ENCODE measurements around the gene CASR. TPM values are rescaled to one million over a fixed set of nuclear protein-coding genes. Genes with fewer than 3 reads are reported as not detected.
A peak's percentile ranks its signal among the peaks of the same experiment; 100 is the strongest.

Gene CASR
- total and polyA plus RNA-seq, 8 donors, result 6.9 to 24.6 (median 10.5) TPM

- ATAC-seq (peak in 2 of 4 donors; percentile 38 to 56), FAIRE-seq (no peak), DNase-seq (no peak)
- no peaks in the 10 kb centered on the region for H3K4me1 ChIP-seq
- TF ChIP-seq CTCF (IDR thresholded peaks at IDR 0.05), result peak in 1 of 4 donors; percentile 16
- intact Hi-C loops (cut with DNase I), result no loop called here
- no peak overlapping the region for H3K4me3 ChIP-seq
- H3K27me3 ChIP-seq, result no peaks in the 10 kb centered on the region
- 26 to 35% methylated on average over 7 of the region's 7 CpGs for WGBS, 2 donors
- H3K9me3 ChIP-seq, result no peaks in the 10 kb centered on the region
- H3K36me3 ChIP-seq, result no peaks in the 10 kb centered on the region
- peak overlapping the region in 2 of 4 donors; percentile 9 to 20 for H3K27ac ChIP-seq
These were observed 62.2 kb downstream of the CASR start for GRCh38 chr3:122245513-122246174.

GRCh38 chr3:122246199-122246598, 62.7 kb downstream of the CASR start:
- WGBS, 2 donors, result 47 to 55% methylated on average over 4 of the region's 4 CpGs
- ATAC-seq (peak in 1 of 4 donors; percentile 71), DNase-seq (no peak), FAIRE-seq (no peak)
- Histone ChIP-seq H3K4me1 (no peaks in the 10 kb centered on the region), H3K36me3 (no peaks in the 10 kb centered on the region), H3K27ac (peak overlapping the region in 2 of 4 donors; percentile 9 to 20), H3K27me3 (no peaks in the 10 kb centered on the region), H3K9me3 (no peaks in the 10 kb centered on the region), H3K4me3 (no peak overlapping the region)
- TF ChIP-seq CTCF (IDR thresholded peaks at IDR 0.05), result no peak
- intact Hi-C loops (cut with DNase I), result no loop called here

GRCh38 chr3:122247087-122247824, 63.8 kb downstream of the CASR start:
- WGBS, 2 donors, result 65 to 81% methylated on average over 8 of the region's 8 CpGs

GRCh38 chr3:122247825-122248185, 64.3 kb downstream of the CASR start:
- Histone ChIP-seq H3K27me3 (no peaks in the 10 kb centered on the region), H3K27ac (peak overlapping the region in 2 of 4 donors; percentile 9 to 14), H3K4me1 (no peaks in the 10 kb centered on the region), H3K4me3 (no peak overlapping the region), H3K9me3 (no peaks in the 10 kb centered on the region), H3K36me3 (no peaks in the 10 kb centered on the region)
- FAIRE-seq (no peak), DNase-seq (no peak), ATAC-seq (peak in 2 of 4 donors; percentile 67 to 71)
- WGBS, 2 donors, result 75 to 87% methylated on average over 5 of the region's 5 CpGs
- intact Hi-C loops (cut with DNase I), result no loop called here
- no peak for TF ChIP-seq CTCF (IDR thresholded peaks at IDR 0.05)

More at GRCh38 chr3:122247087-122247824, 63.8 kb downstream of the CASR start:
- no peaks in the 10 kb centered on the region for H3K9me3 ChIP-seq
- H3K27me3 ChIP-seq, result no peaks in the 10 kb centered on the region
- FAIRE-seq (no peak), ATAC-seq (peak in 3 of 4 donors; percentile 36 to 56 (median 44)), DNase-seq (no peak)
- TF ChIP-seq CTCF (IDR thresholded peaks at IDR 0.05), result no peak
- no peak overlapping the region for H3K4me3 ChIP-seq
- no peaks in the 10 kb centered on the region for H3K36me3 ChIP-seq
- intact Hi-C loops (cut with DNase I), result no loop called here
- H3K4me1 ChIP-seq, result no peaks in the 10 kb centered on the region
- peak overlapping the region in 2 of 4 donors; percentile 9 to 20 for H3K27ac ChIP-seq

- 43 to 60% methylated on average over 3 of the region's 3 CpGs for WGBS, 2 donors
- ATAC-seq (no peak), FAIRE-seq (no peak), DNase-seq (no peak)
- Histone ChIP-seq H3K27ac (no peak overlapping the region), H3K9me3 (no peaks in the 10 kb centered on the region), H3K36me3 (no peaks in the 10 kb centered on the region), H3K4me3 (no peak overlapping the region), H3K4me1 (peaks cover 0 to 4% (median 3%) of the 10 kb centered on the region in 3 donors), H3K27me3 (no peaks in the 10 kb centered on the region)
- intact Hi-C loops (cut with DNase I), result no loop called here
- no peak for TF ChIP-seq CTCF (IDR thresholded peaks at IDR 0.05)
These were observed 68.0 kb downstream of the CASR start for GRCh38 chr3:122251428-122251827.
